Liver (tissue), 9 donors: Measurements from ENCODE around the gene PRIM1. TPM values are rescaled to one million over a fixed set of nuclear protein-coding genes. Genes with fewer than 3 reads are reported as not detected.

Source experiments
- DNase-seq: peaks from one replicate; pipeline ENCODE4 v3.0.0-alpha.2; 2017; ENCODE audit warnings: low spot score
- H3K27ac ChIP-seq, 2 donors: one replicate each; pipeline ENCODE4 v1.7.0; 2013; ENCODE audit warnings: inconsistent platforms in 2 of 2, low read length in 2 of 2, control low read depth in 1 of 2, low read depth in 1 of 2, mild to moderate bottlenecking in 1 of 2
- H3K27me3 ChIP-seq, 4 donors: one replicate each; pipeline versions ENCODE4 v1.6.1 to v1.7.0; 2013; ENCODE audit warnings: low read length in 3 of 4, inconsistent platforms in 1 of 4, mild to moderate bottlenecking in 1 of 4, moderate library complexity in 1 of 4; ENCODE audit not compliant: control insufficient read depth in 4 of 4, insufficient read depth in 4 of 4
- H3K36me3 ChIP-seq, 4 donors: one replicate each; pipeline versions ENCODE4 v1.6.1 to v1.7.0; 2013; ENCODE audit warnings: low read length in 3 of 4, mild to moderate bottlenecking in 3 of 4, low read depth in 1 of 4, moderate library complexity in 1 of 4; ENCODE audit not compliant: control insufficient read depth in 4 of 4, insufficient read depth in 3 of 4
- H3K4me1 ChIP-seq, 4 donors: one replicate each; pipeline versions ENCODE4 v1.6.1 to v1.7.0; 2013; ENCODE audit warnings: low read length in 3 of 4, mild to moderate bottlenecking in 3 of 4, moderate library complexity in 1 of 4; ENCODE audit not compliant: control insufficient read depth in 4 of 4, insufficient read depth in 4 of 4
- H3K4me3 ChIP-seq, 3 donors: one replicate each; pipeline versions ENCODE4 v1.6.1 to v1.7.0; 2013; ENCODE audit warnings: low read length in 3 of 3, control low read depth in 1 of 3, low read depth in 1 of 3, mild to moderate bottlenecking in 1 of 3
- H3K9ac ChIP-seq, 2 donors: one replicate each; pipeline ENCODE4 v1.7.0; 2013; ENCODE audit warnings: low read length in 2 of 2, mild to moderate bottlenecking in 2 of 2, moderate library complexity in 2 of 2, control low read depth in 1 of 2, low read depth in 1 of 2
- H3K9me3 ChIP-seq, 4 donors: one replicate each; pipeline versions ENCODE4 v1.6.1 to v1.7.0; 2013; ENCODE audit warnings: low read length in 3 of 4; ENCODE audit not compliant: control insufficient read depth in 4 of 4
- ATF3 ChIP-seq: IDR thresholded peaks from 2 replicates; pipeline ENCODE4 v1.6.1; 2016; ENCODE audit warnings: antibody characterized with exemption
- FOXA1 ChIP-seq: IDR thresholded peaks from 2 replicates; pipeline ENCODE4 v1.6.1; 2016; ENCODE audit warnings: antibody characterized with exemption
- FOXA2 ChIP-seq: IDR thresholded peaks from 2 replicates; pipeline ENCODE4 v1.6.1; 2016; ENCODE audit warnings: antibody characterized with exemption
- GABPA ChIP-seq, 2 donors: IDR thresholded peaks in 1 of 2; conservative IDR thresholded peaks in 1 of 2; 2 replicates each; pipeline ENCODE4 v1.6.1; 2016; ENCODE audit warnings: antibody characterized with exemption in 2 of 2, mild to moderate bottlenecking in 1 of 2, moderate library complexity in 1 of 2
- HNF4G ChIP-seq: IDR thresholded peaks from 2 replicates; pipeline ENCODE4 v1.6.1; 2016; ENCODE audit warnings: antibody characterized with exemption
- JUND ChIP-seq, 2 donors: IDR thresholded peaks; 2 replicates each; pipeline ENCODE4 v1.6.1; 2016; ENCODE audit warnings: antibody characterized with exemption in 2 of 2
- NR2F2 ChIP-seq: IDR thresholded peaks from 2 replicates; pipeline ENCODE4 v1.6.1; 2016; ENCODE audit warnings: antibody characterized with exemption
- RAD21 ChIP-seq, 2 donors: IDR thresholded peaks; 2 replicates each; pipeline ENCODE4 v1.6.1; 2016; ENCODE audit warnings: antibody characterized with exemption in 2 of 2, mild to moderate bottlenecking in 2 of 2
- RXRA ChIP-seq, 2 donors: IDR thresholded peaks; 2 replicates each; pipeline ENCODE4 v1.6.1; 2017 to 2018; ENCODE audit warnings: antibody characterized with exemption in 2 of 2, mild to moderate bottlenecking in 1 of 2
- SP1 ChIP-seq: IDR thresholded peaks from 2 replicates; pipeline ENCODE4 v1.6.1; 2018; ENCODE audit warnings: antibody characterized with exemption, mild to moderate bottlenecking
- TAF1 ChIP-seq: conservative IDR thresholded peaks from 2 replicates; pipeline ENCODE4 v1.6.1; 2016; ENCODE audit warnings: antibody characterized with exemption, mild to moderate bottlenecking
- YY1 ChIP-seq: IDR thresholded peaks from 2 replicates; pipeline ENCODE4 v1.6.1; 2016; ENCODE audit warnings: antibody characterized with exemption, mild to moderate bottlenecking
- ZBTB33 ChIP-seq: IDR thresholded peaks from 2 replicates; pipeline ENCODE4 v1.6.1; 2016; ENCODE audit warnings: antibody characterized with exemption
- WGBS: extraction: QIAGEN DNeasy Blood & Tissue Kit; methylation state at CpG from one replicate; pipeline ENCODE4 v1.1.7; 2013; 5-methylcytosine and 5-hydroxymethylcytosine counted together
- polyA plus RNA-seq, 2 donors: library from polyadenylated mRNA; stranded (reverse) in 1 of 2; unstranded in 1 of 2; fragments of 200-250 nt in 1 of 2; fragments of >200 nt in 1 of 2; fragmentation: Nextera tagmentation in 1 of 2; extraction: Ambion mirVana in 1 of 2; gene quantifications; one replicate each; pipeline versions ENCODE4 v1.2.1 to v1.2.3, GENCODE V29; 2013 to 2015
- total RNA-seq, 2 donors: library from RNA; depleted of rRNA; stranded (reverse); fragments of >200 nt; gene quantifications; one replicate each; pipeline ENCODE4 v1.2.3, GENCODE V29; 2014
- TF ChIP-seq, protein P1 (sequence below): fragments of 150-350 bp; IDR thresholded peaks from 2 replicates; pipeline ENCODE4 v1.5.1; 2017; ENCODE audit warnings: improper control_type of control experiment, low read depth, low read length; ENCODE audit not compliant: missing input control
- TF ChIP-seq, protein P2 (sequence below): IDR thresholded peaks from 2 replicates; pipeline ENCODE4 v1.6.1; 2016; ENCODE audit warnings: antibody characterized with exemption, mild to moderate bottlenecking
- TF ChIP-seq, protein P3 (sequence below): IDR thresholded peaks from 2 replicates; pipeline ENCODE4 v1.6.1; 2016; ENCODE audit warnings: antibody characterized with exemption
- donor health status: healthy.
- donor health status: healthy.
- donor health status: healthy.
- donor health status: healthy.
- donor health status: healthy.

The PRIM1 gene
- total and polyA plus RNA-seq, 4 donors, result 2.7 to 24.8 (median 5.4) TPM

DNA sequence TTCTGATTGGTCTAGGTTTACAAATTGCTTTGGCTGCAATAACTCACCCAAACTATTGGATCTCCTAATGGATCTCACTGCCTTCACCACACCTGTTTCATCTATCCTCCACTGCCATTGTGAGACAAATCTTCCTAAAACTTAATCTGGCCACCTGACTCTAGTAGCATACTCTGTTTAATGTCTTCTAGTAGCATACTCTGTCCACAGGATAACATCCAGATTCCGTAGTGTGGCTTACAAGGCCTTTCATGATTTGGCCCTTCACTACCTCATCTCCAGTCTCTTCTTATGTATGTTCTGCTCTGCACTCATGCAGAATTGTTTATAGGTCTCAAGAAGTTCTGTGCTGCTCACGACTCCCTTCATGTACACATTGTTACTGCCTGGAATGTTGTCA lies 21.0 kb upstream of the PRIM1 start (continued):
- TF ChIP-seq NR2F2 (no peak), SP1 (no peak), ATF3 (no peak), GABPA (IDR thresholded peaks at IDR 0.05 in 1 of 2, conservative IDR thresholded peaks at IDR 0.05 in 1 of 2) (no peak), JUND (IDR thresholded peaks at IDR 0.05) (no peak), RAD21 (IDR thresholded peaks at IDR 0.05) (no peak), HNF4G (no peak)

DNA sequence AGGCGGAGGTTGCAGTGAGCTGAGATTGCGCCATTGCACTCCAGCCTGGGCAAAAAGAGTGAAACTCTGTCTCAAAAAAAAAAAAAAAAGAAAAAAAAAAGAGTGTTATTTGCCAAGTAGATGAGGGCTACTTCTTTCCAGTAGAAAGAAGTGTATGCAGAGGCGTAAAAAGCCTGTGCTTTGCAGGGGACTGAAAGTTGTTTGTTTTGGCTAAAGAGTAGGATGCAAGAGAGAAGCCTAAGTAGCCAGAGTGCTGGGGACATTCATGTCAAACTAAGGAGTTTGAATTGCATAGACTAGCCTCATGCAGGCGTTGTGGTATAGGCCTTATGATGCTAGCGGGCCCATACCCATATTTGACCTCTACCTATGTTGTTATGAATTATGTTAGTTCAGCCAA lies 20.5 kb upstream of the PRIM1 start:
- Histone ChIP-seq H3K36me3 (peaks cover 2 to 21% (median 5%) of the 10 kb centered on the region in 4 donors), H3K9me3 (no peaks in the 10 kb centered on the region), H3K4me1 (peaks cover 7 to 66% (median 43%) of the 10 kb centered on the region in 4 donors), H3K27me3 (no peaks in the 10 kb centered on the region), H3K4me3 (no peak overlapping the region), H3K27ac (no peak overlapping the region), H3K9ac (no peak overlapping the region)
- 69% methylated on average over 5 of the region's 5 CpGs for WGBS
- TF ChIP-seq YY1 (no peak), FOXA1 (no peak), ZBTB33 (no peak), ATF3 (no peak), GABPA (IDR thresholded peaks at IDR 0.05 in 1 of 2, conservative IDR thresholded peaks at IDR 0.05 in 1 of 2) (no peak), TAF1 (no peak), FOXA2 (no peak), SP1 (no peak), RXRA (IDR thresholded peaks at IDR 0.05) (no peak), HNF4G (no peak)
- TF ChIP-seq, protein P1, sequence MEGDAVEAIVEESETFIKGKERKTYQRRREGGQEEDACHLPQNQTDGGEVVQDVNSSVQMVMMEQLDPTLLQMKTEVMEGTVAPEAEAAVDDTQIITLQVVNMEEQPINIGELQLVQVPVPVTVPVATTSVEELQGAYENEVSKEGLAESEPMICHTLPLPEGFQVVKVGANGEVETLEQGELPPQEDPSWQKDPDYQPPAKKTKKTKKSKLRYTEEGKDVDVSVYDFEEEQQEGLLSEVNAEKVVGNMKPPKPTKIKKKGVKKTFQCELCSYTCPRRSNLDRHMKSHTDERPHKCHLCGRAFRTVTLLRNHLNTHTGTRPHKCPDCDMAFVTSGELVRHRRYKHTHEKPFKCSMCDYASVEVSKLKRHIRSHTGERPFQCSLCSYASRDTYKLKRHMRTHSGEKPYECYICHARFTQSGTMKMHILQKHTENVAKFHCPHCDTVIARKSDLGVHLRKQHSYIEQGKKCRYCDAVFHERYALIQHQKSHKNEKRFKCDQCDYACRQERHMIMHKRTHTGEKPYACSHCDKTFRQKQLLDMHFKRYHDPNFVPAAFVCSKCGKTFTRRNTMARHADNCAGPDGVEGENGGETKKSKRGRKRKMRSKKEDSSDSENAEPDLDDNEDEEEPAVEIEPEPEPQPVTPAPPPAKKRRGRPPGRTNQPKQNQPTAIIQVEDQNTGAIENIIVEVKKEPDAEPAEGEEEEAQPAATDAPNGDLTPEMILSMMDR, result no peak
- TF ChIP-seq, protein P2, sequence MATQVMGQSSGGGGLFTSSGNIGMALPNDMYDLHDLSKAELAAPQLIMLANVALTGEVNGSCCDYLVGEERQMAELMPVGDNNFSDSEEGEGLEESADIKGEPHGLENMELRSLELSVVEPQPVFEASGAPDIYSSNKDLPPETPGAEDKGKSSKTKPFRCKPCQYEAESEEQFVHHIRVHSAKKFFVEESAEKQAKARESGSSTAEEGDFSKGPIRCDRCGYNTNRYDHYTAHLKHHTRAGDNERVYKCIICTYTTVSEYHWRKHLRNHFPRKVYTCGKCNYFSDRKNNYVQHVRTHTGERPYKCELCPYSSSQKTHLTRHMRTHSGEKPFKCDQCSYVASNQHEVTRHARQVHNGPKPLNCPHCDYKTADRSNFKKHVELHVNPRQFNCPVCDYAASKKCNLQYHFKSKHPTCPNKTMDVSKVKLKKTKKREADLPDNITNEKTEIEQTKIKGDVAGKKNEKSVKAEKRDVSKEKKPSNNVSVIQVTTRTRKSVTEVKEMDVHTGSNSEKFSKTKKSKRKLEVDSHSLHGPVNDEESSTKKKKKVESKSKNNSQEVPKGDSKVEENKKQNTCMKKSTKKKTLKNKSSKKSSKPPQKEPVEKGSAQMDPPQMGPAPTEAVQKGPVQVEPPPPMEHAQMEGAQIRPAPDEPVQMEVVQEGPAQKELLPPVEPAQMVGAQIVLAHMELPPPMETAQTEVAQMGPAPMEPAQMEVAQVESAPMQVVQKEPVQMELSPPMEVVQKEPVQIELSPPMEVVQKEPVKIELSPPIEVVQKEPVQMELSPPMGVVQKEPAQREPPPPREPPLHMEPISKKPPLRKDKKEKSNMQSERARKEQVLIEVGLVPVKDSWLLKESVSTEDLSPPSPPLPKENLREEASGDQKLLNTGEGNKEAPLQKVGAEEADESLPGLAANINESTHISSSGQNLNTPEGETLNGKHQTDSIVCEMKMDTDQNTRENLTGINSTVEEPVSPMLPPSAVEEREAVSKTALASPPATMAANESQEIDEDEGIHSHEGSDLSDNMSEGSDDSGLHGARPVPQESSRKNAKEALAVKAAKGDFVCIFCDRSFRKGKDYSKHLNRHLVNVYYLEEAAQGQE, result no peak
- TF ChIP-seq, protein P3, sequence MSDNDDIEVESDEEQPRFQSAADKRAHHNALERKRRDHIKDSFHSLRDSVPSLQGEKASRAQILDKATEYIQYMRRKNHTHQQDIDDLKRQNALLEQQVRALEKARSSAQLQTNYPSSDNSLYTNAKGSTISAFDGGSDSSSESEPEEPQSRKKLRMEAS, result no peak
- DNase-seq, result no peak
